B cell (primary cell): ENCODE data around the gene EHD2.

Experiments used
- EZH2 ChIP-seq: IDR thresholded peaks from 2 replicates; pipeline ENCODE4 v1.6.1; 2012; ENCODE audit warnings: borderline replicate concordance, low read depth, mild to moderate bottlenecking, moderate library complexity, low read length; ENCODE audit not compliant: insufficient read depth, poor library complexity, severe bottlenecking
- TF ChIP-seq, protein P1 (sequence below): fragments of 200-600 bp; IDR thresholded peaks from one replicate; pipeline ENCODE4 v1.8.0; 2022; ENCODE audit warnings: antibody characterized with exemption, mild to moderate bottlenecking

DNA sequence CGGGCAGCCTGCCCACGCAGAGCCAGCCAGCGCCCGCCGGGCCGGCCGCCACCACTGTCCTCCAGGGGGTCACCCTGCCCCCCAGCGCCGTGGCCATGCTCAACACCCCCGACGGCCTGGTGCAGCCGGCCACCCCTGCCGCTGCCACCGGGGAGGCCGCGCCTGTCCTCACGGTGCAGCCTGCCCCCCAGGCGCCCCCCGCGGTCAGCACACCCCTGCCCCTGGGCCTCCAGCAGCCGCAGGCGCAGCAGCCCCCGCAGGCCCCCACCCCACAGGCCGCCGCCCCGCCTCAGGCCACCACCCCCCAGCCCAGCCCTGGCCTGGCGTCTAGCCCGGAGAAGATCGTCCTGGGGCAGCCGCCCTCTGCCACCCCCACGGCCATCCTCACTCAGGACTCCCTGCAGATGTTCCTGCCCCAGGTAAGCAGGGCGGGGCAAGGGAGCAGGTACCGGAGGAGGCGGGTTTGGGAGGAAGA lies 32.3 kb upstream of the EHD2 start:
- TF ChIP-seq, protein P1, sequence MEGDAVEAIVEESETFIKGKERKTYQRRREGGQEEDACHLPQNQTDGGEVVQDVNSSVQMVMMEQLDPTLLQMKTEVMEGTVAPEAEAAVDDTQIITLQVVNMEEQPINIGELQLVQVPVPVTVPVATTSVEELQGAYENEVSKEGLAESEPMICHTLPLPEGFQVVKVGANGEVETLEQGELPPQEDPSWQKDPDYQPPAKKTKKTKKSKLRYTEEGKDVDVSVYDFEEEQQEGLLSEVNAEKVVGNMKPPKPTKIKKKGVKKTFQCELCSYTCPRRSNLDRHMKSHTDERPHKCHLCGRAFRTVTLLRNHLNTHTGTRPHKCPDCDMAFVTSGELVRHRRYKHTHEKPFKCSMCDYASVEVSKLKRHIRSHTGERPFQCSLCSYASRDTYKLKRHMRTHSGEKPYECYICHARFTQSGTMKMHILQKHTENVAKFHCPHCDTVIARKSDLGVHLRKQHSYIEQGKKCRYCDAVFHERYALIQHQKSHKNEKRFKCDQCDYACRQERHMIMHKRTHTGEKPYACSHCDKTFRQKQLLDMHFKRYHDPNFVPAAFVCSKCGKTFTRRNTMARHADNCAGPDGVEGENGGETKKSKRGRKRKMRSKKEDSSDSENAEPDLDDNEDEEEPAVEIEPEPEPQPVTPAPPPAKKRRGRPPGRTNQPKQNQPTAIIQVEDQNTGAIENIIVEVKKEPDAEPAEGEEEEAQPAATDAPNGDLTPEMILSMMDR, result no peak
- TF ChIP-seq EZH2, result no peak
